Natural killer cell (primary cell): ENCODE measurements around the gene SIK3. TPM values are rescaled to one million over a fixed set of nuclear protein-coding genes. Genes with fewer than 3 reads are reported as not detected.

Experiments
- ATAC-seq, 3 donors: fragments of 150-1000 bp in 2 of 3; fragments of 200-7000 bp in 1 of 3; cut with Tn5 transposase; 1 replicate in 1 of 3; 2 replicates in 2 of 3; pipeline ENCODE4 v1.10.0; 2021; ENCODE audit warnings: mild to moderate bottlenecking in 2 of 3, moderate library complexity in 2 of 3
- DNase-seq, 2 donors: peaks; one replicate each; pipeline versions ENCODE4 v3.0.0 to v3.0.0-alpha.2; 2013 to 2021; ENCODE audit warnings: mixed read lengths in 1 of 2
- H3K27ac ChIP-seq: one replicate; pipeline ENCODE4 v1.5.1; 2013; ENCODE audit warnings: mild to moderate bottlenecking, low read length
- H3K27me3 ChIP-seq: one replicate; pipeline ENCODE4 v1.6.1; 2013; ENCODE audit warnings: low read length; ENCODE audit not compliant: control insufficient read depth, insufficient read depth
- H3K36me3 ChIP-seq: one replicate; pipeline ENCODE4 v1.6.1; 2013; ENCODE audit warnings: low read length; ENCODE audit not compliant: control insufficient read depth, insufficient read depth
- H3K4me1 ChIP-seq: one replicate; pipeline ENCODE4 v1.6.1; 2013; ENCODE audit warnings: low read length; ENCODE audit not compliant: control insufficient read depth, insufficient read depth
- H3K4me3 ChIP-seq: one replicate; pipeline ENCODE4 v1.5.1; 2013; ENCODE audit warnings: low read length
- H3K9me3 ChIP-seq: one replicate; pipeline ENCODE4 v1.6.1; 2013; ENCODE audit warnings: low read length; ENCODE audit not compliant: control insufficient read depth, insufficient read depth
- H3K27ac Mint-ChIP-seq, 2 donors: one replicate each; pipeline ENCODE4 v1.8.0; 2022; ENCODE audit warnings: mild to moderate bottlenecking in 2 of 2, mixed read lengths in 2 of 2, moderate library complexity in 1 of 2
- H3K27me3 Mint-ChIP-seq, 2 donors: one replicate each; pipeline ENCODE4 v1.8.0; 2022; ENCODE audit warnings: low read depth in 2 of 2, mixed read lengths in 2 of 2
- H3K36me3 Mint-ChIP-seq: one replicate; pipeline ENCODE4 v1.8.0; 2022; ENCODE audit warnings: mixed read lengths
- H3K4me1 Mint-ChIP-seq, 2 donors: one replicate each; pipeline ENCODE4 v1.8.0; 2022; ENCODE audit warnings: mixed read lengths in 2 of 2
- H3K4me3 Mint-ChIP-seq: one replicate; pipeline ENCODE4 v1.8.0; 2022; ENCODE audit warnings: mild to moderate bottlenecking, moderate library complexity, mixed read lengths
- H3K9me3 Mint-ChIP-seq, 2 donors: one replicate each; pipeline ENCODE4 v1.8.0; 2022; ENCODE audit warnings: mixed read lengths in 2 of 2
- CTCF ChIP-seq: fragments of 200-600 bp; IDR thresholded peaks from one replicate; pipeline ENCODE4 v1.8.0; 2022; ENCODE audit warnings: antibody characterized with exemption
- WGBS: methylation state at CpG from one replicate; pipeline ENCODE4 v1.1.7; 2013; ENCODE audit warnings: missing lambda C conversion rate; ENCODE audit not compliant: insufficient coverage; 5-methylcytosine and 5-hydroxymethylcytosine counted together
- intact Hi-C: fragments of 100-400 bp; cut with micrococcal nuclease; formaldehyde crosslinking; loops from one replicate; pipeline ENCODE4 v1.14.2; 2022
- total RNA-seq, 4 donors: library from RNA; stranded (reverse); fragments of 120-200 nt in 1 of 4; gene quantifications; one replicate each; pipeline versions ENCODE4 v1.2.3 to v1.2.4, GENCODE V29; 2013 to 2022

Gene SIK3
- total RNA-seq, 3 donors from 2014 or later (not counting 1 experiment from before 2014, with no cell fraction given) = 71.6 to 120 (median 119) TPM

- Histone ChIP-seq H3K27me3 (no peaks in the 10 kb centered on the region), H3K4me3 (no peak overlapping the region), H3K9me3 (no peaks in the 10 kb centered on the region), H3K27ac (no peak overlapping the region), H3K4me1 (peaks cover 30% of the 10 kb centered on the region), H3K36me3 (no peaks in the 10 kb centered on the region)
- intact Hi-C loops = no loop called here
- H3K4me1 Mint-ChIP-seq = peaks cover 52 to 56% of the 10 kb centered on the region in 2 donors
- no peak for DNase-seq
- ATAC-seq = no peak
- no peaks in the 10 kb centered on the region for H3K9me3 Mint-ChIP-seq
- no peak overlapping the region for H3K27ac Mint-ChIP-seq
- no peak for TF ChIP-seq CTCF
- no peaks in the 10 kb centered on the region for H3K36me3 Mint-ChIP-seq
- WGBS = 100% methylated on average over 2 of the region's 3 CpGs
- no peak overlapping the region for H3K4me3 Mint-ChIP-seq
- H3K27me3 Mint-ChIP-seq = no peaks in the 10 kb centered on the region
Measured at GRCh38 chr11:117076941-117077691, 21.1 kb downstream of the SIK3 start.

- intact Hi-C loops = no loop called here
- no peak overlapping the region for H3K27ac ChIP-seq
- Mint-ChIP-seq H3K27ac (peak overlapping the region in 1 of 2 donors; percentile 4), H3K9me3 (no peaks in the 10 kb centered on the region), H3K27me3 (no peaks in the 10 kb centered on the region), H3K4me3 (no peak overlapping the region), H3K36me3 (no peaks in the 10 kb centered on the region), H3K4me1 (peaks cover 52 to 58% of the 10 kb centered on the region in 2 donors)
- H3K36me3 ChIP-seq = no peaks in the 10 kb centered on the region
- WGBS = no CpG with 5 or more reads among the region's 1 CpG
- no peak for TF ChIP-seq CTCF
- no peak overlapping the region for H3K4me3 ChIP-seq
- ATAC-seq (peak in 1 of 3 donors; percentile 19), DNase-seq (no peak)
- H3K4me1 ChIP-seq = peaks cover 30% of the 10 kb centered on the region
- no peaks in the 10 kb centered on the region for H3K27me3 ChIP-seq
- H3K9me3 ChIP-seq = no peaks in the 10 kb centered on the region
Measured at GRCh38 chr11:117075186-117075585, 23.0 kb downstream of the SIK3 start.

DNA sequence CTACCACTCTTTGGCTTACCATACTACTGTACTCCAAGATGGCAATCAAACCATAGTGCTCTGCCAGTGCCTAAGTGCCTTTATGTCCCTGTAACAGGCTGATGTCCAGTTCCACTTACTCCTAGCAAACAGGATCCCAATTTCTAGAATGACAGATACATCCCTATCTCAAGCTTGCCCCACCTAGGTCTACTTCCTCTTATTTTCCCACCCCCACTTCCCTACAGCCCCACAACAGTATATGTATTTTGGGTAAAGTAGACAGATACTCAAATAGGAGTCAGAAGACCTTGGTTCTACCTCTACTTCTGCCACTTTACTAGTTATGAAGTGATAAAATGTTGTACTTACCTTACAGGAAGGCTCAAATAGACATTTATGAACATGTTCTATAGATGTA is 24.1 kb downstream of the SIK3 start:
- no peaks in the 10 kb centered on the region for H3K27me3 Mint-ChIP-seq
- no peak overlapping the region for H3K4me3 ChIP-seq
- H3K4me1 ChIP-seq = peaks cover 30% of the 10 kb centered on the region
- no peaks in the 10 kb centered on the region for H3K27me3 ChIP-seq
- DNase-seq (no peak), ATAC-seq (no peak)
- peaks cover 60 to 65% of the 10 kb centered on the region in 2 donors for H3K4me1 Mint-ChIP-seq
- no peak for TF ChIP-seq CTCF
- H3K36me3 Mint-ChIP-seq = no peaks in the 10 kb centered on the region
- intact Hi-C loops = no loop called here
- no peaks in the 10 kb centered on the region for H3K36me3 ChIP-seq
- H3K9me3 ChIP-seq = no peaks in the 10 kb centered on the region
- H3K4me3 Mint-ChIP-seq = no peak overlapping the region
- peak overlapping the region; percentile 29 to 70 for H3K27ac Mint-ChIP-seq
- H3K27ac ChIP-seq = no peak overlapping the region
- no peaks in the 10 kb centered on the region for H3K9me3 Mint-ChIP-seq

DNA sequence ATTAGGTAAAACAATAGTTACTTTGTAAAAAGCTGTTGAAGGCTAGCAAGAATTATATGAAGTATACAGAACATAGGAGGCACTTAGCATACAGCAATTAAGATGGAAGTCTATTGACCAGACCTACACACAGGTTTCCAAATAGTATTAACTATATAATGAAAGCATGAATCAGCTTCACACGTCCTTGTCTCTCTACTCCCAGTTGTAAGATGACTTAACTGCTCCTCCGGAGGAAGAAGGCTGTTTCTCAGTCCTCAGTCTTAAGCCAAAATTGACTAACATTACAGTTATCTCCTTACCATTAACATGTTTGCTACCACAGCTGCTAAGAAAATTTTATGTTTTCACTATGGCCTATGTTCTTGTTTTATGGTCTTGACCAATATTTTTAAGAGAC is 24.7 kb downstream of the SIK3 start:
- H3K4me1 Mint-ChIP-seq = peaks cover 61 to 66% of the 10 kb centered on the region in 2 donors
- no peak overlapping the region for H3K4me3 ChIP-seq
- H3K9me3 Mint-ChIP-seq = no peaks in the 10 kb centered on the region
- H3K27me3 Mint-ChIP-seq = no peaks in the 10 kb centered on the region
- intact Hi-C loops = no loop called here
- WGBS = 47% methylated on average over 2 of the region's 2 CpGs
- peak overlapping the region; percentile 29 to 70 for H3K27ac Mint-ChIP-seq
- ATAC-seq = no peak
- H3K9me3 ChIP-seq = no peaks in the 10 kb centered on the region
- no peaks in the 10 kb centered on the region for H3K36me3 ChIP-seq
- no peaks in the 10 kb centered on the region for H3K27me3 ChIP-seq
- H3K4me3 Mint-ChIP-seq = no peak overlapping the region
- H3K27ac ChIP-seq = no peak overlapping the region
- no peak for DNase-seq
- no peak for TF ChIP-seq CTCF
- no peaks in the 10 kb centered on the region for H3K36me3 Mint-ChIP-seq
- peaks cover 29% of the 10 kb centered on the region for H3K4me1 ChIP-seq
